Colonic mucosa (tissue), 4 donors: ENCODE results near the gene EPHB2. TPM values are rescaled to one million over a fixed set of nuclear protein-coding genes. Genes with fewer than 3 reads are reported as not detected.
"Not testable (repeated sequence)": the region's sequence is repeated elsewhere in the genome, so short reads cannot be mapped to it uniquely, and the experiment has no call there.

ENCODE experiments used
- DNase-seq: peaks from one replicate; pipeline ENCODE4 v3.0.0-alpha.2; 2020
- H3K27ac ChIP-seq: fragments of 200-600 bp; one replicate; pipeline ENCODE4 v1.8.0; 2021
- H3K27me3 ChIP-seq: fragments of 200-600 bp; one replicate; pipeline ENCODE4 v1.8.0; 2021
- H3K36me3 ChIP-seq: fragments of 200-600 bp; one replicate; pipeline ENCODE4 v1.8.0; 2021
- H3K4me1 ChIP-seq: fragments of 200-600 bp; one replicate; pipeline ENCODE4 v1.8.0; 2021; ENCODE audit warnings: mild to moderate bottlenecking
- H3K4me3 ChIP-seq: fragments of 200-600 bp; one replicate; pipeline ENCODE4 v1.8.0; 2021
- H3K9ac ChIP-seq, 2 donors: one replicate each; pipeline ENCODE4 v1.7.0; 2013; ENCODE audit warnings: control low read depth in 2 of 2, low read depth in 2 of 2, low read length in 2 of 2
- H3K9me3 ChIP-seq: fragments of 200-600 bp; one replicate; pipeline ENCODE4 v1.8.0; 2021
- intact Hi-C: fragments of 100-400 bp; cut with DNase I; formaldehyde crosslinking; loops from one replicate; pipeline ENCODE4 v1.14.1; 2022
- total RNA-seq, 2 donors: library from RNA; stranded (reverse); fragmentation: NEBNext Ultra II Directional in 1 of 2; extraction: Animal tissue kit (Norgen Biotek cat#: 25700) in 1 of 2; gene quantifications; one replicate each; pipeline ENCODE4 v1.2.1, GENCODE V29; 2021
- TF ChIP-seq, protein P1 (sequence below): fragments of 200-600 bp; IDR thresholded peaks from one replicate; pipeline ENCODE4 v1.8.0; 2022; ENCODE audit warnings: antibody characterized with exemption, mild to moderate bottlenecking
- donor health status: healthy.
- donor health status: DM: no; HTN: no; CAD: no.
- donor health status: DM: no; HTN: no; CAD: no.

The EPHB2 gene
- total RNA-seq, 2 donors from 2014 or later: 71.9 to 150 TPM

DNA sequence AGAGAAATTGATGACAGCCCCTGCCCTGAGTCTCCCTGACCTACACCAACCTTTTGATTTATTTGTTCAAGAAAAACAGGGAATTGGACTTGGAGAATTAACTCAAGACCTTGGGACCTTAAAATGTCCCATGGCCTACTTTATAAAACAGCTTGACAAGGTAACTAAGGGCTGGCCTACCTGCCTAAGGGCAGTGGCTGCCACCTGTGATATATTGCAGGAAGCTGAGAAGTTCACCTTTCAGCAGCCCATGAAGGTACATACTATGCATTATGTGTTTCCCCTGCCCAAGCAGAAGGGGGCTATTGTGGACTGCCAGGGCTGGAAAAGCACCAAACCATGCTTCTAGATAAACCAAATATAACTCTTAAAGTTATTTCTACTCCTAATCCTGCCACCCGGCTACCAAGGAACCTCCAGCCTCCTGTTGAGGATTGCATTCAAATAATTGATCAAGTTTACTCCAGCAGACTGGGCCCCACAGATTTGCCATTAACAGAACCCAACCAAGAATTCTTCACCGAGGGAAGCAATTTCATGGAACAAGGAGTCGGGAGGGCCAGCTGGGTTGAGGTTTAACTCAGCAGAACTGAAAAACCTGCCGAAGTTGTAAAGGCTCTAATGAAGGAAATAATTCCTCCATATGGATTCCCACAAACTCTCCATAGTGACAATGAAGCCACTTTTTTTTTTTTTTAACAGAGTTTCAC, 233.9 kb downstream of the EPHB2 start:
- Histone ChIP-seq H3K4me3 (no peak overlapping the region), H3K4me1 (no peaks in the 10 kb centered on the region), H3K36me3 (no peaks in the 10 kb centered on the region), H3K9me3 (no peaks in the 10 kb centered on the region), H3K27ac (no peak overlapping the region), H3K27me3 (no peaks in the 10 kb centered on the region), H3K9ac (no peak overlapping the region)
- TF ChIP-seq, protein P1, sequence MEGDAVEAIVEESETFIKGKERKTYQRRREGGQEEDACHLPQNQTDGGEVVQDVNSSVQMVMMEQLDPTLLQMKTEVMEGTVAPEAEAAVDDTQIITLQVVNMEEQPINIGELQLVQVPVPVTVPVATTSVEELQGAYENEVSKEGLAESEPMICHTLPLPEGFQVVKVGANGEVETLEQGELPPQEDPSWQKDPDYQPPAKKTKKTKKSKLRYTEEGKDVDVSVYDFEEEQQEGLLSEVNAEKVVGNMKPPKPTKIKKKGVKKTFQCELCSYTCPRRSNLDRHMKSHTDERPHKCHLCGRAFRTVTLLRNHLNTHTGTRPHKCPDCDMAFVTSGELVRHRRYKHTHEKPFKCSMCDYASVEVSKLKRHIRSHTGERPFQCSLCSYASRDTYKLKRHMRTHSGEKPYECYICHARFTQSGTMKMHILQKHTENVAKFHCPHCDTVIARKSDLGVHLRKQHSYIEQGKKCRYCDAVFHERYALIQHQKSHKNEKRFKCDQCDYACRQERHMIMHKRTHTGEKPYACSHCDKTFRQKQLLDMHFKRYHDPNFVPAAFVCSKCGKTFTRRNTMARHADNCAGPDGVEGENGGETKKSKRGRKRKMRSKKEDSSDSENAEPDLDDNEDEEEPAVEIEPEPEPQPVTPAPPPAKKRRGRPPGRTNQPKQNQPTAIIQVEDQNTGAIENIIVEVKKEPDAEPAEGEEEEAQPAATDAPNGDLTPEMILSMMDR: no peak
- DNase-seq: no peak
- intact Hi-C loops: no loop called here

DNA sequence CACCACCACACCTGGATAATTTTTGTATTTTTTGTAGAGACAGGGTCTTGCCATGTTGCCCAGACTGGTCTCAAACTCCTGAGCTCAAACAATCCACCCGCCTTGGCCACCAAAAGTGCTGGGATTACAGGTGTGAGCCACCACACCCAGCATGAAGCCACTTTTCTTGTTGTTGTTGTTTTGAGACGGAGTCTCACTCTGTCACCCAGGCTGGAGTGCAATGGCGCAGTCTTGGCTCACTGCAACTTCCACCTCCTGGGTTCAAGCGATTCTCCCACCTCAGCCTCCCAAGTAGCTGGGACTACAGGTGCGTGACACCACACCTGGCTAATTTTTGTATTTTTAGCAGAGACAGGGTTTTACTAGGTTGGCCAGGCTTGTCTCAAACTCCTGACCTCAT, 234.5 kb downstream of the EPHB2 start:
- H3K9ac ChIP-seq, H3K4me3 ChIP-seq, H3K36me3 ChIP-seq, H3K4me1 ChIP-seq, H3K27ac ChIP-seq, H3K9me3 ChIP-seq, intact Hi-C loops, H3K27me3 ChIP-seq, DNase-seq: not testable (repeated sequence)

DNA sequence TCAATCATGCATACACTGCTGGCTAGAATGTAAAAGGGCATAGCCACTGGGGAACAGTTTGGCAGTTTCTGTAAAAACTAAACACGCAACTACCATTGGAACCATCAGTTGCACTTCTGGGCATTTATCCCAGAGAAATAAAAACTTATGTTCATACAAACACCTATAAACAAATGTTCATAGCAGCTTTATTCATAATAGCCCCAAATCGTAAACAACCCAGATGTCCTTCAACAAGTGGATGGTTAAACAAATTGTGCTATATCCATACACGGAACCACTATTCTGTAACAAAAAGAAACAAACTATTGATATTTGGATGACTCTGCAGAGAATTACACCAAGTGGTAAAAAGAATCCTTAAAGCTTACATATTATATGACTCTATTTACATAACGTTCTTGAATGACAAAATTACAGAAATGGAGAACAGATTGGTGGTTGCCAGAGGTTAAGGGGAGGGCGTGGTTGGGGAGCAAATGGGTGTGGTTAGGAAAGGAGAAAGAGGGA, 239.2 kb downstream of the EPHB2 start:
- TF ChIP-seq, protein P1: no peak

DNA sequence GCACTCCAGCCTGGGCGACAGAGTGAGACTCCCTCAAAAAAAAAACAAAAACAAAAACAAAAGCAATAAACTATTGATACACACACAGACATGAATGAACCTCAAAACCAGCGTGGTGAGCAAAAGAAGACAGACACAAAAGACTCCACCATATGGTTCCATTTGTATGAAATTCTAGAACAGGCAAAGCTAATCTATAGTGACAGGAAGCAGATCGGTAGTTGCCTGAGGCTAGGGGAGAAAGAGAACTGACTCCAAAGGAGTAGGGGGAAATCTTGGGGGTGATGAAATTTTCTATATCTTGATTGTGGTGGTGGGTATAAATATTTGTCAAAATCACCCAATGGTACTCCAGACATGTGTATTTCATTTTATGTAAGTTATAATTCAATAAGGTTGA, 241.2 kb downstream of the EPHB2 start:
- DNase-seq: no peak

More for the DNA sequence above, 239.2 kb downstream of the EPHB2 start:
- DNase-seq: no peak
- no peak overlapping the region for H3K27ac ChIP-seq
- H3K27me3 ChIP-seq: peaks cover 23% of the 10 kb centered on the region
- no peak overlapping the region for H3K9ac ChIP-seq
- intact Hi-C loops: no loop called here
- H3K4me3 ChIP-seq: no peak overlapping the region
- no peaks in the 10 kb centered on the region for H3K36me3 ChIP-seq
- H3K4me1 ChIP-seq: no peaks in the 10 kb centered on the region
- H3K9me3 ChIP-seq: no peaks in the 10 kb centered on the region

DNA sequence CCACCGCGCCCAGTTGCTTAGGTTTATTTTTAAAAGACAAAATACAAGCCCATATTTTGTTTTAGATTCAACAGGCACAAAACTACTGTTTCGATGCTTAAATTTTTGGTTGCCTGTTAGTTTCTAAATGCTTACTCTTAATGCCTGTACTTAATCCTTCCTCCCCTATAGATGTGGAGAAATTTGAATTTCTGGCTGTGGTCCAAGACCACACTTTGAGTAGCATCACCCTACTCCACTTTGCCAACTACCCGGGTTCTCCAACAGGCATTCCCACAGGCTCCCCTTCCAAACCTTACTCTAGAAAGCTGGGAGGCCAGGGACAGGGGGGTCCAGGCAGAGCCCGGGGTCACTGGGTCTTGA, 242.0 kb downstream of the EPHB2 start:
- Histone ChIP-seq H3K4me3 (no peak overlapping the region), H3K9ac (no peak overlapping the region), H3K27me3 (peaks cover 29% of the 10 kb centered on the region), H3K36me3 (no peaks in the 10 kb centered on the region), H3K9me3 (no peaks in the 10 kb centered on the region), H3K4me1 (no peaks in the 10 kb centered on the region), H3K27ac (no peak overlapping the region)
- intact Hi-C loops: no loop called here
- no peak for DNase-seq
- TF ChIP-seq, protein P1: no peak

More for the DNA sequence above, 241.2 kb downstream of the EPHB2 start:
- H3K9me3 ChIP-seq: no peaks in the 10 kb centered on the region
- no peaks in the 10 kb centered on the region for H3K36me3 ChIP-seq
- intact Hi-C loops: no loop called here
- no peaks in the 10 kb centered on the region for H3K4me1 ChIP-seq
- peaks cover 29% of the 10 kb centered on the region for H3K27me3 ChIP-seq
- no peak overlapping the region for H3K4me3 ChIP-seq
- no peak overlapping the region for H3K27ac ChIP-seq
- no peak overlapping the region for H3K9ac ChIP-seq
- TF ChIP-seq, protein P1: no peak

DNA sequence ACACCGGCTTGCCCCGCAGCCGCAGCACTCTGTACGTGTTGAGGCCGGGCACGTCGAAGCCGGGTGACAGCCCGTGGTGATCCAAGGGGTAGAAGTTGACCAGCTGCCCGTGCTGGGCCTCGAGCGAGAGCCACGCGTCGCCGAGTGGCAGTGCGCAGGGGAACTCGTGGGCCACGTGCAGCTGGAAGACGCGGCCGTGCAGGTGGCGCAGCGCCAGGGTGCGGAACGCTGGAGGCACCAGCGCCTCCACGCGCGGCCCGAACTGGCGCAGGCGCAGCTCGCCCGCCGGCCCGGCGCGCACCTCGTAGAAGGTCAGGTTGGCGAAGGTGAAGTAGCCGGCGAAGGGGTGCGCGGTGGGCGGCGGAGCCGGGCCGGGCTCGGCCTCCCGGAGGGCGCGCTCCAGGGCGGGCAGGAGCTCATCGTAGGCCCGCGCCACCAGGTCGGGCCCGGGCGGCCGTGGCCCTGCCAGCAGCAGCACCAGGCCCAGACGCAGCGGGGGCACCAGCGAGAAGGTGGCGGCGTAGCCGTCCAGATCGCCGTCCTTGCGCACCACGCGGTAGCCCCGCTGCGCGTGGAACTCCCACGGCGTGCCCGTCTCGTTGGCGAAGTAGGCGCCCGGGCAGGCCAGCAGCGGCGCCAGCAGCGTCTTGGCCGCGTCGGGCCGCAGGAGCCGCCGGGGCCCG, 242.6 kb downstream of the EPHB2 start:
- H3K4me3 ChIP-seq: no peak overlapping the region
- no peak overlapping the region for H3K9ac ChIP-seq
- TF ChIP-seq, protein P1: no peak
- H3K9me3 ChIP-seq: no peaks in the 10 kb centered on the region
- no peaks in the 10 kb centered on the region for H3K36me3 ChIP-seq
- no peaks in the 10 kb centered on the region for H3K4me1 ChIP-seq
- H3K27me3 ChIP-seq: peaks cover 29% of the 10 kb centered on the region
- DNase-seq: no peak
- intact Hi-C loops: no loop called here
- H3K27ac ChIP-seq: no peak overlapping the region
